Body of pancreas (tissue), 4 donors: ENCODE data around the gene HAPLN2. TPM values are rescaled to one million over a fixed set of nuclear protein-coding genes. Genes with fewer than 3 reads are reported as not detected.

Experiments
- ATAC-seq: fragments of 150-250 bp; one replicate; pipeline ENCODE4 v1.9.1; 2016
- DNase-seq, 4 donors: peaks; one replicate each; pipeline ENCODE4 v3.0.0-alpha.2; 2019
- H3K27ac ChIP-seq, 4 donors: fragments of 200-600 bp; sonication (generic); 1 replicate in 3 of 4; 2 replicates in 1 of 4; pipeline versions ENCODE4 v1.5.1 to v1.6.1; 2016 to 2019; ENCODE audit warnings: mild to moderate bottlenecking in 1 of 4, mixed read lengths in 1 of 4, moderate library complexity in 1 of 4
- H3K27me3 ChIP-seq, 2 donors: fragments of 200-600 bp; sonication (generic); one replicate each; pipeline ENCODE4 v1.6.0; 2016; ENCODE audit warnings: mild to moderate bottlenecking in 1 of 2
- H3K36me3 ChIP-seq, 2 donors: fragments of 200-600 bp; sonication (generic); replicated peaks in 1 of 2; 2 replicates each; pipeline ENCODE4 v1.5.1; 2016; ENCODE audit warnings: low read depth in 2 of 2; ENCODE audit not compliant: insufficient read depth in 1 of 2
- H3K4me1 ChIP-seq: fragments of 200-600 bp; sonication (generic); one replicate; pipeline ENCODE4 v1.6.0; 2016
- H3K4me3 ChIP-seq, 2 donors: fragments of 200-600 bp; sonication (generic); 1 replicate in 1 of 2; 2 replicates in 1 of 2; pipeline ENCODE4 v1.5.1; 2016 to 2019
- H3K9me3 ChIP-seq, 3 donors: fragments of 200-600 bp; sonication (generic); 1 replicate in 2 of 3; 2 replicates in 1 of 3; pipeline ENCODE4 v1.5.1; 2016
- POLR2A ChIP-seq, 3 donors: fragments of 450-650 bp; IDR thresholded peaks; one replicate each; pipeline ENCODE4 v1.6.1; 2016; ENCODE audit warnings: antibody characterized with exemption in 3 of 3, mild to moderate bottlenecking in 2 of 3
- WGBS, 2 donors: methylation state at CpG; one replicate each; pipeline ENCODE4 v1.1.5; 2017; 5-methylcytosine and 5-hydroxymethylcytosine counted together
- intact Hi-C: fragments of 100-400 bp; cut with DNase I; formaldehyde crosslinking; loops from one replicate; pipeline ENCODE4 v1.15.1; 2023
- total RNA-seq, 2 donors: library from RNA; depleted of rRNA; stranded (reverse); fragments of >200 nt; gene quantifications; one replicate each; pipeline ENCODE4 v1.1.0, GENCODE V29; 2016
- TF ChIP-seq, protein P1 (sequence below), 7 experiments: fragments of 450-650 bp in 4 of 7; fragments of 200-600 bp in 3 of 7; sonication (generic) in 3 of 7; IDR thresholded peaks; one replicate each; pipeline ENCODE4 v1.5.1; 2016 to 2019; ENCODE audit warnings: antibody characterized with exemption in 7 of 7

HAPLN2 gene
- total RNA-seq, 2 donors from 2014 or later: not detected

DNA sequence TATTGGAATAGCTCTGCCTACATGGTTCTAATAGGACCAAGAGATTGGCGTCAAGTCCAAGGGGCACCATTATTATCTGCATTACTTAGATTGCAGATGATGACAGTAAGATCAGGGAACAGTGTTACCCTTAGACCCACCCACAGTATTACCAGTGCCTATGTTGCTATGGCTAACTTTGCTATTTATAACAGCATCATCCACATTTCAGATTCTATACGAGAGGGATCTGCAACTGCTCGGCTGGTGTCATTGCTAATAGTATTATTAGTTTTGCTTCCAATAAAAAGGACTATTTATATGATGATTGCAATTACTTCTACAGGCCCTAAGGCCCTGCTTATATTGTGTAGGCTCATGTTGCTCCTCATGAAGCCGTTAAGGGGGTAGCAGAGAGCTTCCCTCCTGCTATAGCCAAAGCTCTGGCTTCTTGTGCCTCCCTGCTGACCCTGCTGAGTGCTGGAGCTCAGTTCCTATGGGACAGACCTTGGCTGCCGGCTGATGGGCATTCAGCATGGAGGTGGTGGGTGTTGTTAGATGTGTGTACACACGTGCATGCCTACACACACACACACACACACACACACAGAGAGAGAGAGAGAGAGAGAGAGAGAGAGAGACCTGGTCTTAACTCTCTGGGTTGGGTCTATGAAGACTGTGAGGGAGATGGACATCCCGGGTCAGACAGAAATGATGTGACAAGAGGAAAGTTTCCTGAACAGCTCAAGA is 24.0 kb downstream of the HAPLN2 start:
- Histone ChIP-seq H3K36me3 (no peaks in the 10 kb centered on the region), H3K4me1 (peaks cover 15% of the 10 kb centered on the region), H3K27ac (no peak overlapping the region), H3K9me3 (no peaks in the 10 kb centered on the region), H3K27me3 (peaks cover 0 to 22% of the 10 kb centered on the region in 2 donors), H3K4me3 (no peak overlapping the region)
- no peak for DNase-seq
- 64 to 82% methylated on average over 6 of the region's 7 CpGs for WGBS, 2 donors
- intact Hi-C loops: no loop called here
- TF ChIP-seq, protein P1, sequence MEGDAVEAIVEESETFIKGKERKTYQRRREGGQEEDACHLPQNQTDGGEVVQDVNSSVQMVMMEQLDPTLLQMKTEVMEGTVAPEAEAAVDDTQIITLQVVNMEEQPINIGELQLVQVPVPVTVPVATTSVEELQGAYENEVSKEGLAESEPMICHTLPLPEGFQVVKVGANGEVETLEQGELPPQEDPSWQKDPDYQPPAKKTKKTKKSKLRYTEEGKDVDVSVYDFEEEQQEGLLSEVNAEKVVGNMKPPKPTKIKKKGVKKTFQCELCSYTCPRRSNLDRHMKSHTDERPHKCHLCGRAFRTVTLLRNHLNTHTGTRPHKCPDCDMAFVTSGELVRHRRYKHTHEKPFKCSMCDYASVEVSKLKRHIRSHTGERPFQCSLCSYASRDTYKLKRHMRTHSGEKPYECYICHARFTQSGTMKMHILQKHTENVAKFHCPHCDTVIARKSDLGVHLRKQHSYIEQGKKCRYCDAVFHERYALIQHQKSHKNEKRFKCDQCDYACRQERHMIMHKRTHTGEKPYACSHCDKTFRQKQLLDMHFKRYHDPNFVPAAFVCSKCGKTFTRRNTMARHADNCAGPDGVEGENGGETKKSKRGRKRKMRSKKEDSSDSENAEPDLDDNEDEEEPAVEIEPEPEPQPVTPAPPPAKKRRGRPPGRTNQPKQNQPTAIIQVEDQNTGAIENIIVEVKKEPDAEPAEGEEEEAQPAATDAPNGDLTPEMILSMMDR (IDR thresholded peaks at IDR 0.05): no peak
- ATAC-seq: no peak

DNA sequence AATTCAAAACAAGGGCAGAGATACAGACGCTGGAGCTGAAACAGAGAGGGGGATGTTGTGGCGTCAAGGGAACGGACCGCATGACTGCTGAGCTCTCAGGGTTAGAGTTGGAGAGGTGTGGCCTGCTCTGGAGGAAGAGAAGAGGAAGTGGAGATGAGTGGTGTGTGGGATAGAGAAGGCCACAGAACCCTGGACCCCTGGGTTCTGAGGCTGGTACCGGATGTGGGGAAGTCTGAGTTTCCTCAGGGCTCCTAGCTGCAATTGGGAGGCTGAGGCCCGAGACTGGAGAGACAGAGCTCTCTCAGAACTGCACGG is 24.5 kb downstream of the HAPLN2 start:
- intact Hi-C loops: no loop called here
- Histone ChIP-seq H3K4me1 (peaks cover 19% of the 10 kb centered on the region), H3K9me3 (no peaks in the 10 kb centered on the region), H3K27me3 (peaks cover 0 to 22% of the 10 kb centered on the region in 2 donors), H3K27ac (no peak overlapping the region), H3K36me3 (no peaks in the 10 kb centered on the region), H3K4me3 (no peak overlapping the region)
- DNase-seq: no peak
- 56 to 80% methylated on average over 6 to 7 of the region's 7 CpGs for WGBS, 2 donors
- no peak for ATAC-seq
- TF ChIP-seq, protein P1 (IDR thresholded peaks at IDR 0.05): no peak
- no peak for TF ChIP-seq POLR2A (IDR thresholded peaks at IDR 0.05)

DNA sequence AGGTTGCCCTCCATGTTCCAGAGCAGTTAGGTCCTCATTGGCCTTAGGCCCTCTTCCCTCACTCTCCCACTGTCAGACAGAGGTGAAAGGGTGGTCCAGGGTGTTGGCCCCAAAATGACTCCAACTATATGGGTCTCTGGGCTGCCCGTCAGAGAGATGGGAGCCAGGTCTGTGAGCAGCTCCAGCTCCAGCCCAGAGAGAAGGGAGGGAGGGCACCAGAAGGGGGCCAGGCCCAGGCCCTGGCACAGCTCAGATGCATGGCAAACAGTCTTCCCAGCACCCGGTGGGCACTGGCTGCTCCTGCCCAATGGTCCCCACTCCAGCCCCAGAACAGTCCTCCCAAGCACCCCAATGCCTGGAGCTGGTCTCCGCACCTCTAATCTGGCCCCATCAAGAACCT is 24.9 kb downstream of the HAPLN2 start:
- Histone ChIP-seq H3K36me3 (no peaks in the 10 kb centered on the region), H3K9me3 (no peaks in the 10 kb centered on the region), H3K27me3 (peaks cover 0 to 22% of the 10 kb centered on the region in 2 donors), H3K27ac (no peak overlapping the region), H3K4me1 (peaks cover 24% of the 10 kb centered on the region), H3K4me3 (no peak overlapping the region)
- TF ChIP-seq, protein P1 (IDR thresholded peaks at IDR 0.05): no peak
- no peak for TF ChIP-seq POLR2A (IDR thresholded peaks at IDR 0.05)
- WGBS, 2 donors: 75 to 83% methylated on average over 3 of the region's 3 CpGs
- DNase-seq (no peak), ATAC-seq (no peak)
- intact Hi-C loops: no loop called here

GRCh38 chr1:156644640-156645039 is 25.4 kb downstream of the HAPLN2 start:
- Histone ChIP-seq H3K4me3 (no peak overlapping the region), H3K36me3 (no peaks in the 10 kb centered on the region), H3K9me3 (no peaks in the 10 kb centered on the region), H3K27ac (no peak overlapping the region), H3K4me1 (peaks cover 28% of the 10 kb centered on the region), H3K27me3 (peaks cover 0 to 22% of the 10 kb centered on the region in 2 donors)
- intact Hi-C loops: no loop called here
- TF ChIP-seq, protein P1 (IDR thresholded peaks at IDR 0.05): no peak
- no peak for TF ChIP-seq POLR2A (IDR thresholded peaks at IDR 0.05)
- ATAC-seq (no peak), DNase-seq (no peak)
- 23 to 60% methylated on average over 1 of the region's 1 CpG for WGBS, 2 donors

DNA sequence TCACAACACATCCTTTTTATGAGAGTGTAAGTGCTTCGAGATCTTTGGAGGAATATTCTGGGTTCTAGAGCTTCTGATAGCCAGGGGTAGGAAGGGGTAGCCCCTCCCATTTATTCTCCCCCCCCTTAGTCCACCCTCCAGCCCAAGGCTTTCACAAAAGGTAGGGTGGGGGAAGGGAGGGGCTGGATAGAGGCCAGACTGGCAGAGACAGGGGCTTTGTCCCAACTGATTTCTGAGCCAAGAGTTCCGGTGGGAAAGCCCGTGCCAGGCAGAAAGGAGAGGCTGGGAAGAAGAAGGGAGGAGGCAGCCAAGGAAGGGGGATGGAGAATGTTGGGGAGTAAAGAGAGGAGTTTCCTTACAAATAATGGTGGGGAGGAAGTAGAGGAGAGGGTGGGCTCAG is 25.8 kb downstream of the HAPLN2 start:
- ATAC-seq (no peak), DNase-seq (no peak)
- Histone ChIP-seq H3K27me3 (peaks cover 0 to 22% of the 10 kb centered on the region in 2 donors), H3K27ac (no peak overlapping the region), H3K4me3 (no peak overlapping the region), H3K4me1 (peaks cover 30% of the 10 kb centered on the region), H3K9me3 (no peaks in the 10 kb centered on the region), H3K36me3 (no peaks in the 10 kb centered on the region)
- intact Hi-C loops: no loop called here
- WGBS, 2 donors: 45 to 51% methylated on average over 3 of the region's 3 CpGs
- no peak for TF ChIP-seq POLR2A (IDR thresholded peaks at IDR 0.05)
